ENCODE results near the gene STT3B.

The STT3B gene

DNA sequence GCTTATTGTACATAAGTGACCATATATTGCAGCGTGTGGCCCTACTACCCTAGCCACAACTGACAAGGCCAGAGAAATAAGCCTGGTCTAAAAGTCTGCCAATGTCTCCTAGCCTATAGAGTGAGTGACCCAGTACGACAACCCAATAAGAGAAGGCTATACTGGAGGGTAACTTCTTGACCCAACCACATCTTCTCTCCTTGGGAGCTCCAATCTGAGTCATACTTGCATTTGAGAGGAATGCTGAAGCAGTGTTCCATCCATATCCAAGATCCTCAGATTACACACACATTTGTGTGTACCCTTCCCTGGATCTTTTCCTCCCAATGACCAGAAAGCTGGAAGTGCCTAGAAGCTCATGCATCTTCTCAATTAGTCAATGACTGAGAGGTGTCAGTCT, 11.3 kb upstream of the STT3B start:
- DNase-seq (ENCODE audit: low spot score): no peak

DNA sequence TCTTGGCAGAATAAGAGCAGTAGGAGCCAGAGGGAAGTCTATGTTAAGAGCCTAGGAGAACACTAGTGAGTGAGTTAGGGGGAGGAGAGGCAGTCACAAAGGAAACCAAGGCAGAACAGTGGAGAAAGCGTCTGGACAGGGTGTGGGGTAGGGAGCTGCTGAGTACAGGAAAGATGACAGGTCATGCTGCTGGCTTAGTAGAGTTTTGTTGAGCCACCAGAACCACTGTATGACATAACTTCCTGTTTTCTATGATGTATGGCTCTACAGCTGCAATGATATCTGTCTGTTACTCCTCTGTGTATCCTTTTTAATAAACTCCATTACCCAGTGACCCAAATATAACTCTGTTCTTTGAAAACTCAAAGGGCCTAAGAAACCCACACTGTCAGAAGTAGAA, 10.6 kb upstream of the STT3B start:
- no peak for DNase-seq (ENCODE audit: low spot score)

DNA sequence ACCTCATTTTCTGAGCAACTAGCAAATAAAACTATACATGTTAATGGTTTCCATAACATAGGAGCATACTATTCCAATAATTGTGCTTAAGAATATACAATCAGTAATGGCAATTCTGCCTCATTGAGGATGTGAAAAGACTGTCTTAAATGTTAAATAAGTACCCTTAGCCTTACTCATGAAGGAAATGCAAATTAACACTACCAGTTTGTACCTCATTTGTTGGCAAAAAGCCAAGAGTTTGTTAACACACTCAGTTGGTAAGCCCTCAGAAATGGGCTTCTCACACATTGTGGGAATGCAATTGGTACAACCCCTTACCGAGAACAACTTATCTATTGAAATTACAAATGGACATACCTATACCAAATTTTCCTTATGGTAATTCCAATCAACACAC, 9.2 kb upstream of the STT3B start:
- DNase-seq (ENCODE audit: low spot score): no peak

DNA sequence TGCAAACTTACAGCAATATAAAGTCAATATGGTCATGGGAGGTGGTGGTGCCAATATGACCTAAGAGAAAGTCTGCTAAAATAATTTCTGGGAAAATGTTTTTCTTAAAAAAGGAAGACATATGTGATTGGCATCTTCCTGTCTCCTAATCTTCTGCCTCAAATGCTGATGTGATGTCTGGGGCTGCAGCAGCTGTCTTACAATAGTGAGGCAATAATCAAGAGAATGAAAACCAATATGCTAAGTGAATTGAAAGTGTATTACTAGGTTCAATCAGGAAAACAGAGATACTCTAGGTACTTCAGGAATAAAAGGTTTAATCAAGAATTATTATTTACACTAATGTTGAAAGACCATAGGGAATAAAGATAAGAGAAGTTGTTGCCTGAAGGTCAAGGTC, 7.2 kb upstream of the STT3B start:
- DNase-seq (ENCODE audit: low spot score): no peak

DNA sequence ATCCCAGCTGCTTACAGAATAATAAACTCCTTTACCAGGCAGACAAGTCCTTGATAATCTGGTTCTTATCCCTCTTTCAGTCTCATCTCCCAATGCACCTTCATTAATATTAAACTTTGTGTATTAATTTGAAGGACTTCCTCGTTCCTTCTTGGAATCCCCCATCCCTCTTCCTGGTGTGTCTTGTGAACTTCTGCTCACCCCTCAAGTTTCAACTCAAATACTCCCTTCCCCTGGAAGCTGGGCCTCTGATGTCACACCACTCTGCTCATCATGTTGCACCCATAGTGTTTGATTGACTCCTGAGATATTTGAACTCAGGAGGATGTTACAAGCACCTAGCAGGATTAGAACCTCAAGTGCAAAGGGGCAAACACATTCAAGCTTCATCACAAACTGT, 3.3 kb upstream of the STT3B start:
- no peak for DNase-seq (ENCODE audit: low spot score)

DNA sequence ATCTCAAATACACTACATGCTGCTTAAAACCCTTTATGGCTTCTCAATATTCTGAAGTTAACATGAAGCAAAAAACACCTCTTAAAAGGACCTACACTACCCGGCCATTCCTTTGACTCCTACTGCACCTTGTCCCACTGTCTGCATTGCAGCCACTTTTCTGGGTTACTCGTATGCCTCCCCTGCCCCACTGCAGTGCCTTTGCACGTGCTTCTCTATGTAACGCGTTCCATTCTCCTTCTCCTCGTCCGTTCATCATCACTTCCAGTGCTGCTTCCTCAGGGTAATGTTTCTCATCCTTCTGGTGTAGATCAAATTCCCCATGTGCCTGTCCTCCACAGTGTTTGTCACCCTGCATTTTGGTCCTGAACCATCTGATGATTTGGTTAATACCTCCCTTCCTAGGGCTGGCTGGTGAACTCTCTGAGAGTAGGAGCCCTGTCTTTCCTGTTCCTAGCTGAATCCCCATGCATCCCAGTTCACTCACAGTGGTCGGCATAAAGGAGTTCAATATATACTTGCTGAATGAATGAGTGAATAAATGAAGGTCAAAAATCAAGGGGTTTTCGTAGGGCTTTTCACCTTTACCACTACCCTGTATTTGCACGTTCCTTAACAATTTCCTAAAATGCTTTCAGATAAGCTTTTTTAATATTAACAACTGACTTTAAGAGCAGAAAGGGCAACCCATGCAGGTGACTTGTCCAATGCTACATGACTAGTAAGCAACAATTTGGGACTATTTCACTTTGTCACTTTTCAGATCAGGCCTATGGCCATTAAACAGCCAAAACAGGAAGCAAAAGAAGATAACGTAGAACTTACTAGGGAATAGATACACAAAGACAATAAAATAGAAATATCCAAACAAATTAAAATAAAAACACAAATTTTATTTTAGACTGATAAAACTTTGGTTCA, 2.4 kb upstream of the STT3B start:
- no peak for DNase-seq (ENCODE audit: low spot score)

DNA sequence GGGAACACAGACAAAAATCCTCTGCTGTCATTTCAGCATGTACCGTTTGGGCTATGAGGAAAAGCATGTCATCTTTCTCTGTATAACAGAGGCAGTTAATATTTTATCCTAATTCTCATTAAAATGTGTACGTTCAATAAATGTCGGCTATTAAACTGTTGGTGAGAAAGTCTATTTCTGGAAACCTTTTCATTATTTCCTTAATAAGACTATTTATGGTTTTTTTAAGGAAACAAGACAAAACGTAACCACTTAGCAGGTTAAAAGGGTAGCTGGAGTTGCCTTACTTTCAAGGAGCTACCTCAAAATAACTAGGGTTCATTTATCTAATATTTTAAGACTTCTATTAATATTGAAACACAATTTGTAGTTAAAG, 1.8 kb upstream of the STT3B start:
- no peak for DNase-seq (ENCODE audit: low spot score)

DNA sequence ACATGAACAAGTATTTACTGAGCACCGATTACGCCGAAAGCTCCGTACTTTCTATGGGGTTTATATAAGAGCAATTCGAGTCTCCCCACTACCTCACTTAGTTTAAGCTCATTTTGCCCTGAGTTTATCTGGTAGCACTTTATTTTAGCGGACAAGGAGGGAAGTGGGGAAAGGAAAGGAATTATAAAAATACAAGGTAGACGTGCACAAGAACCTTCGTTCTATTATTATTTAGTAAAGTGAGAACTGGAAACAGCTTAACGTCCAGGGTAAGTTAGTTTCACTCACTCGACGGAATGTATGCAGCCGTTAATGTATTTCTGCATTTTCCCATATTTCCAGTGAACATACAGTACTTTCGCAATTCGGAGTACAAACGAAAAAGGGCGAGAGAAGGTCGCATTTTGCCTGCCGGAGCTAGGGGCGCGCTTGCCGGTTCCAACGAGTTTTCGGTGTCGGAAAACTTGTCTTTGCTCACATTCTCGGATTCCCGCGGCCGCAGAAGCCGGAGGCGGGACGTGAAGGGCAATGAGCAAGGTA, 1.2 kb upstream of the STT3B start:
- DNase-seq (ENCODE audit: low spot score): no peak

DNA sequence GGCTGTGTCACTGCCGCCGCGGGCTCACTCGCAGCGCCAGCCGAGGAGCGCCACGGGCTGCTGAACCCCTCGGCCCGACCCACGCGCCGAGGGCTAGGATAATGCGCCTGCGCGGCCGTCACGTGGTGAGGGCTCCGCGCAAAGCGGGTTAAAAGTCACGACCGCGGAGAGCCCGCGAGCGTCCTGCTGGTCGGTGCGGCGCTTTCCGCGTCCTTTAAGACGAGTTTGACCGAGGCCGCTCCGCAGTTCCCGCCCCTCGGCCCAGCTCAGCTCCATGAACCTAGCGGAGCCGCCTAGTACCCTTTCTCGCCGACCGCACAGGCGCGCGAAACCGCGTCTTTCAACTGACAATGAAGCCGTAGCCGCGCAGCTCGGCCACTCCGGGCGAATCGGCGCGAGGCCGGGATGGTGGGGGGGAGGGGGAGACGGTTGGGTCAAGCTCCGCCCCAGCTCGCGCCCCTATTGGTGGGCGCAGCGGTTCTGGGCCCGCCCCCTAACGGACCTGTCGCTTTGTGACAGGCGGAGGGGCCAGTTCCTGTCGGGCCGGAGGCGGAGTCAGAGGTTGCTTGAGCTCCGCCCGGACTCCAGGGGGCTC, 636 bp upstream of the STT3B start:
- peak; percentile 98 for DNase-seq (ENCODE audit: low spot score)

DNA sequence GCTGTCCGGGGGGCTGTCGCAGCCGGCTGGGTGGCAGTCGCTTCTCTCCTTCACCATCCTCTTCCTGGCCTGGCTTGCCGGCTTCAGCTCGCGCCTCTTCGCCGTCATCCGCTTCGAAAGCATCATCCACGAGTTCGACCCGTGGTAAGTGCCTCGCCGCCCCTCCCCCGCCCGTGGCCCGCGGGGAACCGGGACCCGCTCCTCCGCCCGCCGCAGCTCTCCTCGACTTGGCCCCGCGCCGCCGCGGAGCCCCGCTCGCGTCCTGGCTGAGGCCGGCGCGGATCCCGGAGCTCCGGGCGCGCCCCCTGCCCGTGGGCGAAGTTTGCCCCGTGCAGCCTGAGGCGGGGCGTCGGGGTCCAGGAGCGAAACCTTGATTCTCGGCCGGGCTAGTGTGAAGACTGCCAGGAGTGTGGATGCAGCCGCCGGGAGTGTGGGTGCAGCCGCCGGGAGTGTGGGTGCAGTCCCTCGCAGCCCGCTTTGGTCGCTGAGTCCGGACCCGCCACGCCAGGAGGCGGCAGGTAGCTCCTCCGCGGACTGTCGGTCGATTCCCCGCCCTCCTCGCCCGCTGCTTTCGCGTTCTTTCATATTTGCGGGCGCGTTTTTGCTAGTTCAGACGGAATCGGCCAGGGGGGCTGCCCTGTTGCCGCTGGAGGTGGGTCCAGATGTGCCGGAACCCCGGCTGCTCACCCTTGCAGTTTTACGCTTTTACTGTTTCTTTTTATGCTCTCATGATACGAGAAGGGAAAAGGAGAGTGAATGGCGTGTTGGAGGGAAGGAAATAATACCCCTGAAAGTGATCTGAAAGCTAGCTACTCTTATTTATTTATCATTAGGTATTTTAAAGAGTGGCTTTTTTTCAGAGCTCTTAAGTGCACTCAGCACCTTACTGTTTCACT, 692 bp downstream of the STT3B start:
- DNase-seq (ENCODE audit: low spot score): peak; percentile 40

DNA sequence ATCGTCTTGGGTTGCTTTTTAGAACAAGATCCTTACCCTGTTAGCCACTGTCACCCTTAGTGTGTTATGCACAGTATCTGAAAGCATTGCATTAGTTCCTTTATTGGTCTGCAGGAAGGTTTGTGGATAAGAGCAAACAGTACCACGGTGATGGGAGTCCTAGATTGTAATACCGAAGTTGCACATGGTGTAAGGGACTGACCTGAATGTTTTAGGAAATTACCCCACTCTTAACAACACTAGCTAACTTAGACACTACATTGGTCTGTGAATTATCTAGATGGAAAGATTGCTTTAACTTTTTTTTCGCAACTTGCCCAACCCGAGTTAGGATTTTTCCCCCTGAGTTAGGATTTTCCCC, 1.3 kb downstream of the STT3B start:
- DNase-seq (ENCODE audit: low spot score): peak; percentile 68

DNA sequence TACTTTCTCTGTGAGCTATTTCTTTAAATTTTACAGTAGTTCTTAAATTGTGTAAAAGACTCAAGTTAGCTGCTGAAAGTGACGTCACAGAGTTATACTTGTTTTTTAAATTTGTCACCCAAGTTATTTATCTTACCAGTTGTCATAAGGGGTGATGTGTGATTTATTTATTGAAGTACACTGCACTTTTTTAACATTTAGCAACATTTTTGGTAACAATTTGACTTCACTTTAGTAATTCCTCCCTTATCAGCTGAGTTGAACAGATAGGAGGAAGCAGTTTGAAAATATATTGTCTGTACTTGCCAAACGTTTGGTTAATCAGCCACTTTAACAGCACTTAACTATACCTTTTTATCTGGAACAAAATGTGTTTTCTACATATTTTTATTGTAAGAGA, 3.8 kb downstream of the STT3B start:
- DNase-seq (ENCODE audit: low spot score): no peak

DNA sequence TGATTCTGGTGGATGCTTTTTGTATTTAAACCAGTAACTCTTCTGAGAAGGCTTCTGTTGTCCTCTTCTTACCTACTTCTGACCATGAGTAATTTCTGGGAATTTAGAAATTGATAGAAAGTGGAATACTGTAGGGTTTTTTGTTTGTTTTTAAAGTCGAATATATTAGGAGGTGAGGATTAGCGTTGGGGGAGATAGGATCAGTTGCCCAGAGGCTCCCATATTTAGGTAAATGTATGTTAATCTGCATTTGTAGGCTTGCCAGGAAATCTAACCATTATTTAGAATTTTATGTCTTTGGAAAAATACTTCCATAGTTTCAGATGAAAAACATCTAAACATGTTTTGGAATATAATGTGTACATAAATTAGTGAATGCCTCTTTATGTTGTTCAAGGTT, 6.1 kb downstream of the STT3B start:
- no peak for DNase-seq (ENCODE audit: low spot score)

DNA sequence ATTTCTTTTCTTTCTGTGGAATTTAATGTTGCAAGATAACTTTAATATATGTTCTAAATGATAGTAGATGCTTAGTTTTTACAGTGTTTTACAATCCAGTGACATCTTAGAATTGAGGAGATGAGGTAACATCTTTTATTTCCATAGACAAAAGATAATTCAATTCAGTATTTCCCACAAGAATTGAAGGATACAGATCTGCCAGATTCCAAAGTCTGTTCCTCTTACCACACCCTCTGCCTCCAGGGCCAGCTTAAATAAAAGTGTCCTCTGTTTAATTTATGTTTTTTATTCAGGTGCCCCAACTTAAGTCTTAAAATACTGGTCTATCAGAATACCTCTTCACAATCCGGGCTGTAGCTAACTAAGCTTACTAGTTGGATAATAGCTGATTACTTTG, 6.5 kb downstream of the STT3B start:
- DNase-seq (ENCODE audit: low spot score): no peak

DNA sequence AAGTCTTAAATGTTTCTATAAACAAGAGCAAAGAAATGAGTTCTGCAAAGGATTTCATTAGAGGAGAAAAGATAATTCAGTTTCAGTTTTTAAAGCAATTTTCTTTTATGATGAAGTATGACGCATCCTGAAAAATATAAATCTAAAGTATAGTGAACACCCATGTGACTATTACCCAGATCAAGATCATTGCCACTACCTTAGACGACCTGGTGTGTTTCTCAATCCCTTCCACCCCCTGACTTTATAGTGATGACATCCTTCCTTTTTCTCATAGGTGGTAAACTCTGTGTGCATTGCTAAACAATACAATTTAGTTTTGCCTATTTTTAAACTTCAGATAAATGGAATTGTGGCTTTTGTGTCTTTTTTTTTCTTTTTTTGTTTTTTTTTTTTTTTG, 8.4 kb downstream of the STT3B start:
- DNase-seq (ENCODE audit: low spot score): no peak

DNA sequence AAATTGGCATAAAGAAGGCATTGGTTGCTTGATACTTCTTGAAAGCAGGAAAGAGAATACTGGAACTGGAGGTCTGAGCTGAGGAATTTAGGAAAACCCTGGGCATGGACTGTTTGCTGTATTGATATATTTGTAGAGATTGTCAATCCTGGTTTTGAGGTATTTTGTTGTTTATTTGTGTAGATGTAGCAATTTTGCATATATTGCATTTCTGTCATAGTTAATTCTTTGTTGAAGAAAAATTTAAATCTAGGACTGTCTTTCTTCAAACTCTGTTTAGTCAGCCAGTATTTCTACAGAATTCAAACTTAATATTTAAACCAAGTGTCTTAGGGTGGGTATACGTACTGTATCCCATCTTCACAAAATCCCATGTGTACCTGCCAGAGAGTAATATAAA, 9.5 kb downstream of the STT3B start:
- no peak for DNase-seq (ENCODE audit: low spot score)

DNA sequence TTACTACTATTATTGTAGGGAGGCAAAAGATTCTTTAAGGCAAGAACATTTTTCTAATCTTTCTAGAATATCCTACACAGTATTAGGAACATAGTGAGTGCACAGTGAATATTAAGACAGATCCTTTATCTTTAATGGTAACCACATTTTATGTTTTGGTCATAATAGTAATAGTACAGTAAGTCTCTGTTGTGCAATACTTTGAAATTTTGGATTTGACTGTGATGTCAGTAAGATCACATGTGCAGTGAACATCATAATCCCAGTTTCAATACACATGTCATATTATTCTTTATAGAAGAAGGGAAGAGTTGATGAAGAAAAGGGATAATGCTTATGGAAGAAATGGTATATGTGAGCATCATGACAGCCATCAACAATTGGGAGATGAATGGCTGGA, 10.7 kb downstream of the STT3B start:
- no peak for DNase-seq (ENCODE audit: low spot score)

DNA sequence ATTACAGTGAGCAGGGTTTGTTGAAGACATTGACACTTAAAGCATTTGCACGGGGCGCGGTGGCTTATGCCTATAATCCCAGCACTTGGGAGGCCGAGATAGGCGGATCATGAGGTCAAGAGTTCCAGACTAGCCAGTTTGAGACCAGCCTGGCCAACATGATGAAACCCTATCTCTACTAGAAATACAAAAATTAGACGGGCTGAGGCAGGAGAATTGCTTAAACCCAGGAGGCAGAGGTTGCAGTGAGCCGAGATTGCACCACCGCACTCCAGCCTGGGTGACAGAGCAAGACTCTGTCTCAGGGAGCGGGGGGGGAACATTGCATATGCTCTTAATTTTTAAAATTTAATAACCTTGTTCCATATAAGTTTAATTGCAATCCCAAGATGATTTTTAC, 11.9 kb downstream of the STT3B start:
- DNase-seq (ENCODE audit: low spot score): no peak

DNA sequence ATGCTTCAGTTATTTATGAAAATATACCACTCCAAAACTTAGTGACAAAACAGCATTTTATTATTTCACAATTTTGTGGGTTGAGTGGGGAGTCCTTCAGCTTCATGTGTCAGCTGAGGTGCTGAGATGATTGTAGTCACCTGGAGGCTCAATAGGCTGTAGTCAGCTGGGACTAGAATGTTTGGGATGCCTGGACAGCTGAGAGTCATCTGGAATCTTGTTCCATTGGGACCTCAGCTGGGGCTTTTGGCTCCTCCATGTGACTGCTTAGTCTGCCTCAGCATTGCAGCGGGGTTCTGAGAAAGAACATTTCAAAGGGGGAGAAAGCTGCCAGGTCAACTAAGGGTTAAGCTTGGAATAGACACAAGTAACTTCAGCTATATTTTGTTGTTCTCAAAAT, 13.4 kb downstream of the STT3B start:
- no peak for DNase-seq (ENCODE audit: low spot score)

DNA sequence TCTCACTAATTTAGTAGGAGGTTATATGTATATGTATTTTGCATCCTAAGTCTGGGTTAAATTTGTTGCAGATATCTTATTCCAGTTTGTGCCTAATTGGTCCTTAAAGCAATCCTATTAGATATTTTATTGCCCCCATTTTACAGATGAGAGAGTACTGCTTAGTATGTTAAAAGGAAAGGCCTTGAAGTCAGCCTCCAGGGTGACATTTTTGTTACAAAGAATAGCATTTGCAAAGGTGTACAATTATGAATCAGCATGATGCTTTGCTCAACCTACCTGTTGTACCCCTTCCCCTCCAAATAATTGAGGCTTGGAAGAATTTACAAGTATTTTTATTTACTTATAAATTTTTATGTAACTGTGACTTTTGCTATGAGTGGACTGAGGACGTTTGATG, 14.0 kb downstream of the STT3B start:
- no peak for DNase-seq (ENCODE audit: low spot score)

DNA sequence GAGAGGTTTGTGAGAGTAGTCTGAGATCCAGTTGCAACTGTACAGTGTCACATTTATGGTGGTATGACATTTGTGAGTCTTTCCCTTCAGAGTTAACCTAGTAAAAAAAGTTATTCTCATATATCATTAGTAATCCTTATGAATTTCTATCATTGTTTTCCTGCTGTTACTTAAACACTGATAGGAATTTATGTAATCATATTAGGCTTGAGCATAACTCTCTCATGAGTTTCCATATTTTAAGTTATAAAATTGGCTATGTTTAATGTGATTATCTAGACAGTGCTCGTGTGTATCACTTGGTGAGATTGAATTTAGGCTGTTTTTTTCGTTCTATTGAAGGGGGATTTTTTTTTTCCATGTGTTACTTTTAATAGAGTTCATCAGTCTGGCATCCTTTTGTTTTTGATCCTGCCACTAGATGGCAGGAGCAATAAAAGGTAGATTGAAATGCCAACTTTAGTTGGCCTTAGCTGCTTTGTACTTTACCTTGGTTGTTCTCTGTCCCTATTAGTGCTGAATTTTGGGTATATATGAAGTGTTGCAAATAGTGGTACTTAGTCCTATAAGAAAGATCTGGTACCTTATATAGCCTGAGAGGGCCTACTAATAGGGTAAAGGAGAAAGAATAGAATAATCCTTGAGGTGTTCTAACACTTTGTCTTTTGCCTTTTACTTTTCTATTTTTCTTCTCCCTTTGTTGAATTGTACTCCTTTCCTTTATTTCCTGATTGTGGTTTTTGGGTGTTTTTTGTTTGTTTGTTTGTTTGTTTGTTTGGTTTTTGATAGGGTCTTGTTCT, 17.9 kb downstream of the STT3B start:
- DNase-seq (ENCODE audit: low spot score): no peak

DNA sequence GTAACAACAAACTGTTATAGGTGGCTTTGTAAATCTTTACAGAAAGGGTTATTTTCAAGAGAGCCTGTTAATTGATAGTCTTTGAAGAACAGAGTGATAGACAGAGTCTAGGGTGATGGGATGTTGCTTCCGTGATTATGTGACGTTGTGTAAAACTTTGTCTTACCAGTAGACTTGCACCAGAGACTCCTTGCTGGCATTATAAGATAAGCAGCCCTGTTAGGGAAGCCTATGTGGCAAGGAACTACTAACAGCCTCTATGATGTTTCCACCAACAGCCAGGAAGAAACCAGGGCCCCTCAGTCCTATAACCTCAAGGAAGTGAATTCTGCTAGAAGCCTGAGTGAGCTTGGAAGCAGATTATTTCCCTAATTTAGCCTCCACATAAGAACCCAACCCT, 18.9 kb downstream of the STT3B start:
- DNase-seq (ENCODE audit: low spot score): no peak
